ENCODE data around the gene BRD7.
"Not testable (repeated sequence)": the region's sequence is repeated elsewhere in the genome, so short reads cannot be mapped to it uniquely, and the experiment has no call there.

BRD7 gene

GRCh38 chr16:50354629-50355456 lies 13.9 kb downstream of the BRD7 start:
- no peak for DNase-seq (ENCODE audit: low read depth)

GRCh38 chr16:50354082-50354481 lies 14.7 kb downstream of the BRD7 start:
- no peak for DNase-seq (ENCODE audit: low read depth)

GRCh38 chr16:50351952-50352351 lies 16.8 kb downstream of the BRD7 start:
- DNase-seq (ENCODE audit: low read depth) = no peak

- DNase-seq (ENCODE audit: low read depth) = no peak
Observed at GRCh38 chr16:50351116-50351515, 17.7 kb downstream of the BRD7 start.

GRCh38 chr16:50345210-50345609 lies 23.6 kb downstream of the BRD7 start:
- not testable (repeated sequence) for DNase-seq (ENCODE audit: low read depth)

GRCh38 chr16:50343566-50343965 lies 25.2 kb downstream of the BRD7 start:
- not testable (repeated sequence) for DNase-seq (ENCODE audit: low read depth)

- no peak for DNase-seq (ENCODE audit: low read depth)
Observed at GRCh38 chr16:50340578-50340977, 28.2 kb downstream of the BRD7 start.

GRCh38 chr16:50338371-50339231 lies 30.2 kb downstream of the BRD7 start:
- no peak for DNase-seq (ENCODE audit: low read depth)

- no peak for DNase-seq (ENCODE audit: low read depth)
Observed at GRCh38 chr16:50336884-50337283, 31.9 kb downstream of the BRD7 start.

GRCh38 chr16:50335196-50335958 lies 33.4 kb downstream of the BRD7 start:
- DNase-seq (ENCODE audit: low read depth) = no peak

- no peak for DNase-seq (ENCODE audit: low read depth)
Observed at GRCh38 chr16:50334106-50334975, 34.4 kb downstream of the BRD7 start.

- no peak for DNase-seq (ENCODE audit: low read depth)
Observed at GRCh38 chr16:50332599-50332998, 36.2 kb downstream of the BRD7 start.

- DNase-seq (ENCODE audit: low read depth) = no peak
Observed at GRCh38 chr16:50331570-50331969, 37.2 kb downstream of the BRD7 start.

GRCh38 chr16:50329446-50330189 lies 39.2 kb downstream of the BRD7 start:
- no peak for DNase-seq (ENCODE audit: low read depth)

- peak; percentile 30 for DNase-seq (ENCODE audit: low read depth)
Observed at GRCh38 chr16:50326835-50327465, 41.8 kb downstream of the BRD7 start.

- no peak for DNase-seq (ENCODE audit: low read depth)
Observed at GRCh38 chr16:50326264-50326663, 42.5 kb downstream of the BRD7 start.

- DNase-seq (ENCODE audit: low read depth) = no peak
Observed at GRCh38 chr16:50324345-50324744, 44.4 kb downstream of the BRD7 start.

GRCh38 chr16:50323335-50324011 lies 45.3 kb downstream of the BRD7 start:
- DNase-seq (ENCODE audit: low read depth) = no peak

- no peak for DNase-seq (ENCODE audit: low read depth)
Observed at GRCh38 chr16:50322333-50322732, 46.5 kb downstream of the BRD7 start.

GRCh38 chr16:50320310-50320709 lies 48.5 kb downstream of the BRD7 start:
- no peak for DNase-seq (ENCODE audit: low read depth)

Measured in activated T-cell treated with anti-CD3 and anti-CD28 coated beads for 48 hours (primary cell).